Vagina (tissue), 2 donors: ENCODE results near the gene CMYA5.

Experiments used
- CTCF ChIP-seq, 3 experiments: fragments of 450-650 bp in 2 of 3; fragments of 200-600 bp in 1 of 3; sonication (generic) in 1 of 3; IDR thresholded peaks; one replicate each; pipeline ENCODE4 v1.5.1; 2017 to 2019; ENCODE audit warnings: antibody characterized with exemption in 3 of 3, mild to moderate bottlenecking in 2 of 3, moderate library complexity in 2 of 3
- POLR2A ChIP-seq, 2 donors: fragments of 450-650 bp; IDR thresholded peaks; one replicate each; pipeline ENCODE4 v1.6.1; 2017; ENCODE audit warnings: antibody characterized with exemption in 2 of 2, mild to moderate bottlenecking in 2 of 2, moderate library complexity in 2 of 2
- POLR2AphosphoS5 ChIP-seq, 2 donors: sonication (generic); formaldehyde crosslinking; IDR thresholded peaks; one replicate each; pipeline ENCODE4 v1.9.0; 2017; ENCODE audit warnings: antibody characterized with exemption in 2 of 2, mild to moderate bottlenecking in 2 of 2, low read depth in 1 of 2; ENCODE audit not compliant: insufficient read depth in 1 of 2

DNA sequence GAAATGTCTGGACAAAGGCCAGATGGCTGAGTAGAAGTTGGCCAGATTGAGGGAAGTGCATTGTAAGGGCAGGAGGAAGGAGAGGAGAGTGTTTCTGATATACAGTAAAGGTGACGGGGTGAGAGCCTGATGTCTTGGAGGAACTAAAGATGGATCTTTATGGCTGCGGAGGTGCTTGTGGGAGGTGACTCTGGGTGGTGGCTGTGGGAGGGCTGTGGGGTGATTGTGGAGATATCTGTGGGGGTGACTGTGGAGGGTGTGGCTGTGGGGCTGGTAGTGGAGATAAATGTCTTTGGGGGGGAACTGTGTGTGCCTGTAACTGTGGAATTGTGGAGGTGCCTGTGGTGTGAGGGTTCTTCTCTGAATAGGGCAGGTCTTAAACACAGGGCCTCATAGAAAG is 121.4 kb downstream of the CMYA5 start:
- TF ChIP-seq POLR2A (IDR thresholded peaks at IDR 0.05) = no peak
- TF ChIP-seq CTCF (IDR thresholded peaks at IDR 0.05) = no peak
- no peak for TF ChIP-seq POLR2AphosphoS5 (IDR thresholded peaks at IDR 0.05; ENCODE audit: insufficient read depth in 1 of 2, low read depth in 1 of 2)
